NCI-H82 treated with DMSO at 0.1 percent for 48 hours (cell line): ENCODE results near the gene AGO4.
"Not testable (repeated sequence)": the region's sequence is repeated elsewhere in the genome, so short reads cannot be mapped to it uniquely, and the experiment has no call there.

ENCODE experiments used
- DNase-seq: peaks from one replicate; lab custom pipeline; 2025; ENCODE audit not compliant: unreplicated experiment; lab: John Stamatoyannopoulos, UW

Gene AGO4

DNA sequence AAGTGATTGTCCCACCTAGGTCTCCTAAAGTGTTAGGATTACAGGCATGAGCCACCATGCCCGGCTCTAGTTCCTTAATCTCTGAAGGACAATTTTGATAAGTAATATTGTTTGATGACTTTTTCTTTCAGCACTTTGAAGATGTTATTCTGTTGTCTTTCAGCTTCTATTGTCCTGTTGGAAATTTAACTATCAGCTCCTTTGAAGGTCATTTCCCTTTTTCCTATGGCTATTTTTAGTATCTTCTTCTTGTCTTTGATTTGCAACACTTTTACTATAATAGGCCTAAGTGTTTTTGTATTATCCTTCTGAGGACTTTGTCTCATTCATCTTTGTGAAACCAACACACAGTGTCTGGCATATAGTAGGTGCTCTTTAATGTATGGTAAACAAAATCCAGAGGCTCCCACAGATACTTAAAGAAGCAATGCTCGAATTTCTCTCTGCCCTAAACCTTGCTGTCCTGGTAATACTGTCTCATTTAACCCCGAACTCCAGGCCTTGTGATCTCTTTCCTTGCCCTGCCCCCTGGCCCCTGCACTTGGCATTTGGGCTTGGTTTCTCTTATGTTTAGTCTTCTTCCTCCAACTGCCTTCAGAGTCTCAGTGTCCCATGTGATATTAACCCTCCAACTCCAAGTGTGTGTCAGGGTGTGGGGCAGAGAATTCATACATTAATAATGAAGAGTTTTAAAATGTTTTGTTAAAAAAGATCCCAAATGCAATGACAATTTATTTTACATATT lies 56.2 kb downstream of the AGO4 start:
- no peak for DNase-seq

DNA sequence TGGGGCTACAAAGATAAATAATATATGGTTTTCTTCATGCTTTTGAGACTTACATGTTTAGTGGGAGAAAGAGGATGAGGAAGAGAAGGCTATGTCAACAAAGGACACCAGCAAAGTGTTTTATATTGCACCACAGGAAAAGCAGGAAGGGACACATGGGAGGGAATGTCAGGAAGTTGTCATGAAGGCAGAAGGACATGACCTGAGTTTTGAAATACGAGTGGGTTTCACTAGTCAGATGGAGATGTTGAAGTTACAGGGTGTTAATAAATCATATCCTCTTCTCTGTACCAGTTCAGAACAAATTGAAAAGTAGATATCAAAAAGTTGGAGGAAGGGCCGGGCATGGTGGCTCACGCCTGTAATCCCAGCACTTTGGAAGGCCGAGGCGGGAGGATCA lies 57.0 kb downstream of the AGO4 start:
- DNase-seq, result no peak

DNA sequence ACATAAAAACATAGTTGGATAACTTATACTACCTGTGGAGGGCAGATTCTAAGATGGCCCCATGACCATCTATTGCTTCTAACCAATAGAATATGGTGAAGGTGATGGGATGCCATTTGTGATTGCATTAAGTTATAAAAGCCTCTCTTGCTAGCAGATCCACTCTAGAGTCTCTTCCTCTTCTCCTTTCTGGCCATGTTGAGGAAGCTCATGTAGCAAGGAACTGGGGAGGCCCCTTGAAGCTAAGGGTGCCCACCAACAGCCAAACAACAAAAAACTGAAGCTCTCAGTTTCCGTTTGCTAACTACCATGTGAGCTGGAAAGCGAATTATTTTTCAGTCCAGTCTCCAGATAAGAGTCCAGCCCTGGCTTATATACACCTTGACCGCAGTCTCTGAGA lies 59.2 kb downstream of the AGO4 start:
- no peak for DNase-seq

DNA sequence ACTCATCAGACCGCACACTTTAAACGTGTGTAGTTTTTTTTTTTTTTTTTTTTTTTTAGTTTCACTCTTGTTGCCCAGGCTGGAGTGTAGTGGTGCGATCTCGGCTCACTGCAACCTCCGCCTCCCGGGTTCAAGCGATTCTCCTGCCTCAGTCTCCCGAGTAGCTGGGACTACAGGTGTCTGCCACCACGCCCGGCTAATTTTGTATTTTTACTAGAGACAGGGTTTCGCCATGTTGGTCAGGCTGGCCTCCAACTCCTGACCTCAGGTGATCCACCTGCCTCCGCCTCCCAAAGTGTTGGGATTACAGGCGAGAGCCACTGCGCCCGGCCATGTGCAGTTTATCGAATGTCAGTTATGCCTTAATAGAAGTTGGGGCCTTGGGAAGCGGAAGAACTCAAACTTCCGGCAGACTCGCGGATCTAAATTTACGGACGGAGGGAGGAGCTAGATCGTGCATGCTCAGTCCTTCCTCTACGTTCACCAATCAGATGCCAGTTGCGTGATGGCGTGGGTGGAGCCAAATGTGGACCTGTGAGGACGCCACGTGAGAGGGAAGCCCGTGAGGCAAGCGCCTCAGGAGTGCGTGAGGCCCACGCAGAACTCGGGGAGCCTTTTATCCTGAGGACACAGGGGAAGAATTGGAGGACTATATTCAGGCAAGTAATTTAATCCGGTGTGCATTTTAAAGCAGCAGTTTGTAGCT lies 61.6 kb downstream of the AGO4 start:
- not testable (repeated sequence) for DNase-seq

DNA sequence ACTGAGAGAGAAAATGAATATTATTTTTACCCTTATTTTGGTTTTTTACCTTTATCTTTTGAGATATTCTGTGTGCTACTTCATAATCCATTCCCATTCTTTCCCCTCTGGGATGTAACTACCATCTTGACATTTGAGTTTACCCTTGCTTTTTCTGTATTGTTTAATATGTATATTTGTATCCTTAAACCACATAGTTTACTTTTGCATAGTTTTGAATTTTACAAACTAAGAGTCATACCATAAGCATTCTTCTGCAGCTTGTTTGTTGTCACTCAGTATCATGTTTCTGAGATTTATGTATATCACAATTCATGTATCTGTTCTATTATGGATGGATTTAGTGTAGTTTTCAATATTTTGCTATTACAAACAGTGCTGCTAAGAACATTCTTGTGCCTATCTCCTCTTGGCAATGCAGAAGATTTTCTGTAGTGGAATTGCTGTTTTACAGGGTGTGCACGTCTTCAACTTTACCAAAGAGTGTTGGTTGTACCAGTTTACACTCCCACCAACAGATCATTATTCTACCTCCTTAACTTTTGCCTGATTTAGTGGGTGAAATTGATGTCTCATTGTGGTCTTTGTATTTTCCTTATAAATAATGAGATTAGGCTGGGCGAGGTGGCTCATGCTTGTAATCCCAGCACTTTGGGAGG lies 63.0 kb downstream of the AGO4 start:
- DNase-seq, result no peak

DNA sequence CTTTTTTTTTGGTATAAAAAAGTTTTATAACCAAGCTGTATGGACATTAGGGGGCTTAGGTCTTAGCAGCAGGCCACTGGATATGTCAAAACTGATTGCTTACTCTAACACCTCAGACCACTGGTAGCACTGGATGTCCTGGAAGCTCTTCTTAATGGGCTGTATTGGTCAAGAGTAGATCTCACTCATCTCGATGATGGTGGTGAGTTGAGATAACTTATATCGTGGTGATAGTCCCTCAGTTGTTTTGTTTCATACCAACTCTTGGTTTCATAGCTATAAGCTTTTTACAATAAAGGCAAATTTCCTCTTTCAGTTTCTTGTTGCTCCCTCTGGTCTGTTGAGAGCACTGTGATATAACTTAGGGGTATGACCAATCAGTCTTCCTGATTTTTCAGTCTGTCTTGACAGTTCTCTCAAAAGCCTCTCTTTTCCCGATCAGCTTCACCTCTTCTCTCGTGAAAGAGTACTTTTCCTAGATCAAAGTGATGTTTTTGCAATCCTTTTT lies 65.5 kb downstream of the AGO4 start:
- no peak for DNase-seq

DNA sequence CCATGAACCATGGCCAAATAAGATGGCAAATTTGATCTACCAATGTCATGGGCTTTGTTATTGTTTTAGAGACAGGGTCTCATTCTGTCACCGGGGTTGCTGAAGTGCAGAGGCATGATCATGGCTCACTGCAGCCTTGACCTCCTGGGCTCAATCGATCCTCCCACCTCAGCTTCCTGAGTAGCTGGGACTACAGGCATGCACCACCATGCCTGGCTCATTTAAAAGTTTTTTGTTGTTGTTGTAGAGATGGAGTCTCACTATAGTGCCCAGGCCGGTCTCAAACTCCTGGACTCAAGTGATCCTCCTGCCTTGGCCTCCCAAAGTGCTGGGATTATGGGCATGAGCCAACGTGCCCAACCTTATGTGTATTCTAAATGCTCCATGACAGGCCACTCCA lies 66.3 kb downstream of the AGO4 start:
- DNase-seq, result not testable (repeated sequence)

DNA sequence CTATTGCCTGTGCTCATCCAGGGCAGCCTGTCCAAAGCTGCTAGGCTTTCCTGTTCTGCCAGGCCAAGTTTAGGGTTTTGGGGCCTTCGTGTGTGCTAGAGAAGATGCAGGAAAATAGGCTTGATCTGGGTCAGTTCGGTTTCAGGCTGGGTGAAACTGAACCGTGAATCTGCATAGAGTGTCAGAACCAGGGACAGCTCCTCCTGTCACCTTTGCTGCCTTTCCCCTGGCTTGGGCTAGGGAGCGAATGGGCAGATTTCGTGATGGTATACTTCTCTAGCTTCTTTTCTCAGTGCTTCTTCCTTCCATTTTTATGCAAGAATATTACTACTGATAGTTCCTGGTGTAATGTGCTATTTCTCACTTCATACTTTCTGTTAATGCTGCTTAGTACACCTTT lies 69.2 kb downstream of the AGO4 start:
- no peak for DNase-seq

DNA sequence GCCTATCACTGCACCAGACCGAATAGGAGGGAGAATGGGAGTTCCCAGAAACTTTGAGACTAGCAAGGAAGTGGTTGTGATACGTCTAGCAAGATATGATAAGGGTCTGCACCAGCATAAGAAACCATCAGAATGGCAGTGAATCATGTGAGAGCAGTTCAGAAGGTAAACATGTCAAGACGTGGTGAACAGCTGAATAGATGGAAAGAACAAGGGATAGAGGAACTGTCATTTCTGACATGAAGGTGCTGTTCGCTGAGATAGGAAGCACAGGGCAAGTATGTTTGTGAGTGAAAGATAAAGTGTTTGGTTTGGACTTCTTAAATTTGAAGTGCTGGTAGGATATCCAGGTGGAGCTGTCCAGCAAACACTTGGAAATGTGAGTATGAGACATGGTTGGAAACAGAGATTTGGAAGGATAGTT lies 74.0 kb downstream of the AGO4 start:
- no peak for DNase-seq

DNA sequence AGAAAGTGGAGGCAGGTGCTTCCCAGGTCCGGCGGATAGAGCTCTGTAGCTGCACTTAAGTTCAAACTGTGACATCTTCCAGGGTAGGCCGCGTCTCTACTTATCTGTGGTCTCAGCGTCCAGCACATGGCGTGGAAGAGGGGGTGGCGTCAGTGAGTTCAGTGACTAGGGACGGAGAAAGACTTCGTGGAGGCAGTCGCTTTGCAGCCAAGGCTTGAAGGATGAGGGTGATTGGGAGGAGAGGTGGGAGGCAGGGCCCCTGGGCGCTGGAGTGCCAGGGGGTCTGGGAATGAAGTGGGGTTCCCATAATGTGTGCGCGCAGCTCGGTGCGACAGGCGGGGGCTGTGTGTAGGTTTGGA lies 74.7 kb downstream of the AGO4 start:
- DNase-seq, result no peak

DNA sequence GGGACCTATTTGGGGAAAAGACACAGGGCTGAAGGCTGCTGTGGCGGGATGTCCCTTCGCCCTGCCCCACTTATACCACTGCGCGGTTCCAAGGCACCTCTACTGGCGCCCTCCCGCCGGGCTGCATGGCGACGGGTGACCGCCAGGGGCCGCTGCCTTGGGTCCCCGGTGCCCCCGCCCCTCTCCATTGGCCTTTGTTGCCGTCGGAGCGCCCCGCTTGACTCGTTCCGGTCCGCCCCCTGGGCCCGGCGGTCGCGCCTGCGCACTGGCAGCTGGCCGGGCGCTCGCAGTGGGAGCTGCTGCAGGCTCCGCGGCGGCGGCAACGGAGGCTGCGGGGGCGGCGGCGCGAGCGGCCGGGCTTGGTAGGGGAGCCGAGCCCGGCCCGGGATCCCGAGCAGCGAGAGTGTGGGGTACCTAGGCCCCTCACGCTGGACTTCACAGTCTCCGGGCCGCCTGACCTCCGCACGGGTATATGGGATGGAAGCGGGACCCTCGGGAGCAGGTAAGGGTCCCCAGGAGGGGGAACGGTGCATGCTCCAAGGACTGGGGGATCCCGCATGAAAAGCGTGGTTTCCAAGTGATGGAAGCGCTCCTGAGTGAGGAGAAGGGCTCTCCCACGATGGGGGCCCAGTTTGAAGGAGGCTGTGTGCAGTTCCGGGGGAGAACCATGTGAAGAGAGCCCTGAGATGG lies 75.3 kb downstream of the AGO4 start, which contains the start of gene AGO1:
Gene AGO1 (plus strand): TSS at position 265 of the 690 bp plus-strand sequence. CDS start 213 bp downstream, at position 478.
- peak; percentile 70 for DNase-seq

DNA sequence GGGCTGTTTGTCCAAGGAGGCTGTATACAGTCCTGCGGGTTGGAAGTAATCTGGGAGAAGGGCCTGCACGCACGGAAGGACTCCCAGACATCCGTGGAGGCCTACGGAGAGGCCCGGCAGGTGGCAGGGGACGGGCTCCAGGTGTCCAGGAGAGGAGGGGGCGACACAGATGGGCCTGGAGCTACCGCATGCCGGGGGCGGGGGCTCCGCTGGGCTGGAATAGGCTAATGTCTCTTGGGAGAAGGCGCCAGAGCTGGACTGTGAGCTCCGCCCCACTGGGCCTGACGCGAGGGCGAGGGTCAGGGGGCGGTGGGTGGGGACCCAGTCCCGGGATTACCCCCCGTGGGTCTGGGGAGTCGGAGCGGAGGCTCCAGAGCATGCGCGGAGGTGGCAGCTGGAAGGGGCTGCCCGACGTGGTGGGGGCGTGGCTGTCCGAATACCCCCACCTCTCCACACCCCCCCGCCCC lies 75.9 kb downstream of the AGO4 start:
- peak; percentile 62 for DNase-seq

DNA sequence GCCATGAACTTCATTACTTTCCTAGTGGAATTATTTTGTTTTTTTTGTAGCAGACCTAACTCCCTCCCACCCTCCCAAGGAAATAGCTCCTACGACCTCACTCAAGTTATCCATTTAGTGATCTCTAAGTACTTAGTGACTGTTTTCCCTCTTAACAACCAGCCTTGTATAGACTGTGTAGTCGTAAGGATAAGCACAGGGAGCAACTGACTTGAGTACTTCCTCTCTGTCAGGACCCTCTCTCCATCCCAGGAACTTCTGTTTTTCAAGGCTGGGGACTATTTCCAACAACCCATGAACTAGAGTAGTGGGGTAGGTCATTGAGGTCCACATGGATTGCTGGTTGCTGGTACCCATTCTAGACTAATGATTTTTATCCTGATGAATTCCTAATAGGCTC lies 77.1 kb downstream of the AGO4 start:
- DNase-seq, result peak; percentile 11

DNA sequence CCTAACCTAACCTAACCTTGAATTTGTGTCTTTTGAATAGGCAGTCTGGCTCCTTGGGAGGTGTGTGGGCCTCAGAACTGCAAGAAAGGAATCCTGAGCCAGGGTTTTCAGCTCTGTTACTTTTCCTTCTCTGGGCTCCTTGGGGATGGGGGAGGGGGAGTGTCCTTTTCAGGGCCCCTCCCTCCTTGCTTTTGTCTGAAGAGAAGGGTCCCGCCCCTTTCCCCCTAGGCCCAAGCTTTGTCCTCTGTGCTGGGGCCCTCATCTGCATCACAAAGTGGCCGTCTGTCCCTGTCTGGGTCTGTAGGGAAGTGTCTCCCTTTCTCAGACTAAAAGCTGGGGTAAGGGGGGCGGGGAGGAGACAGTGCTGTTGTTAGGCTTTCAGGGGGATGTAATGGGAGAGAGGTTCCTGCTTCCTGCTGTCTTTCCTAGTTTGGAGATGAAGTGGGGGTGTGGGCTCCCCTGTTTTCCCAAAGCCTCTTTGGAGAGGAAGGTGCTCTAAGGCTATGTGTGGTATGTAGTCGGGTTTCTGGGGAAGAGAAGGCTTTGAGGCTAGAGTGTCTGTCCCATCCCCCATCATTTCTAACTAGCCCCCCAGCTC lies 78.2 kb downstream of the AGO4 start:
- DNase-seq, result peak; percentile 31

DNA sequence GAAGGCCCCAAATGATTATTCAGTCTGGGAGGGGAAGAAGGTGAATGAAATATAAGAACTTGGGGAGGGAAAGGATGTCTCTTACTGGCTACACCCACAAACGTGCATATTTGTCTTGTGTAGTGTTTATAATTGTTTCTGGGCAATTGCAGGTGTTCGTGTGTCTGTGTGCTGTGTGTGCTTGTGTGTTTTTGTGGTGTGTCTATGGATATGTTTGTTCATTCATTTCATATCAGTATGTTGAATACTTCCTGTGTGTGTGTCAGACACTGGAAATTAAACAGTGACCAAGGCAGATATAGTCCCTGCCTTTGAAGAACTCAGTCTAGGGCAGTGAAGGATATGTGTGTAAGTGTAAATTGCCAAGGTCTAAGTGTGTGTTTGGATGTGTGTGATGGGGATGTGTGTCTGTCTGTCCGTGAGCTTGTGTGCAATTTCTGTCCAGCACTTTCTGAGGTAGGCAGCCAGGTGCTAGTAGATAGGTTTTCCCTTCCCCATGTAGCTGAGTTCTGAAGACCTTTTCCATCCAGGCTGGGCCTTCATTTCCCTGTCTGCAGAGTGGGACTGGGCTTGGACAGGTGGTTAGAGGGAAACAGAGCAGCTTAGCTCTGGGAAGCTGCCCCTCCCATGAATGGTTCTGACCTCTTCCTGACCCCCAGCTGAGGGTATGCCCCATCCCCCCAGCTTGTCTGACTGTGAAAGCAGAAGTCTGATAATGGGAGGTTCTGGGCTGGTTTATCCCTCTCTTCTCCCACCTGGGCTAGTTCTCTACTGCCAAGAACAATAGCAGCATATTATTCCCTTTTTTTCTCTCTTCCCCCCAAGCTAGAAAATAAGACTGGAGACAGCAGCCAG lies 79.0 kb downstream of the AGO4 start:
- DNase-seq, result peak; percentile 49

DNA sequence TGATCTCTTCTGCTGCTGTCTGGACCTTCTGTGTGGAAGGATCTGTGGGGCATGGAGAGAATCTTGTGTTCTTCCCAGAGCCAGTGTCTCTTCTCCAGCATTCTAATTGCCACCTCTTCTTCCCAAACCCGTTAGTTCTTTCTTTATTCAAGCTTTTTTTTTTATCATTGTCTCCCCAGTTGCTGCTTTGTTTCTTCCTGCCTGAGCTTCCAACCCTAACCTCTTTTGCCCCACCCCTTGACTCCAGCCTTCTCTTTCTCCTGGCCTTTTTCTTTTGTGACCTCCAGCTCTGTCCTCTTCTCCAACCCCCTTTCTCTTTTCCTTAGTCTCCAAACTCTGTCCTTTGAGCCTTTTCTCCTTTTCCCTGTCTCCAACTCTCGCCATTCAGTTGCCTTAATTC lies 79.7 kb downstream of the AGO4 start:
- no peak for DNase-seq

DNA sequence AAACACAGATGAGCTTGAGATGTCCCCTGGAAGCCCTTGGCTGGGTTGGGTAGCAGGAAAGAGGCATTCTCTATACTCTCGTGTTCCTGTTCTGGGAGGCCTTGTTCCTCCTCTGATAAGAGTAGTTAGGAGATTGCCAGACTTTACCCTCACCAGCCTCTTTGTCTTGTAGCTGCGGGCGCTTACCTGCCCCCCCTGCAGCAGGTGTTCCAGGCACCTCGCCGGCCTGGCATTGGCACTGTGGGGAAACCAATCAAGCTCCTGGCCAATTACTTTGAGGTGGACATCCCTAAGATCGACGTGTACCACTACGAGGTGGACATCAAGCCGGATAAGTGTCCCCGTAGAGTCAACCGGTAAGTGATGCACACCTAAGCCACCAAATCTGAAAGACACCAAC lies 80.4 kb downstream of the AGO4 start:
- DNase-seq, result no peak

DNA sequence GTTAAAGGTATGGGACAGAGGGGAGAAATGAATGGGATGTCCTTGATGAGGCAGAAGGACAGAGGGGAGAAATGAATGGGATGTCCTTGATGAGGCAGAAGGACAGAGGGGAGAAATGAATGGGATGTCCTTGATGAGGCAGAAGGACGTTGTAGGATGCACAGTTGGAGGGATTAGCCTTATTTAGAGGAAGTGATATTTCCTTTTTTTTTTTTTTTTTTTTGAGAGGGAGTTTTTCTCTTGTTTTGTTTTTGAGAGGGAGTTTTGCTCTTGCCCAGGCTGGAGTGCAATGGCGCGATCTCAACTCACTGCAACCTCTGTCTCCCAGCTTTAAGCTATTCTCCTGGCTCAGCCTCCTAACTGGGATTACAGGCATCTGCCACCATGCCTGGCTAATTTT lies 81.2 kb downstream of the AGO4 start:
- DNase-seq, result not testable (repeated sequence)

DNA sequence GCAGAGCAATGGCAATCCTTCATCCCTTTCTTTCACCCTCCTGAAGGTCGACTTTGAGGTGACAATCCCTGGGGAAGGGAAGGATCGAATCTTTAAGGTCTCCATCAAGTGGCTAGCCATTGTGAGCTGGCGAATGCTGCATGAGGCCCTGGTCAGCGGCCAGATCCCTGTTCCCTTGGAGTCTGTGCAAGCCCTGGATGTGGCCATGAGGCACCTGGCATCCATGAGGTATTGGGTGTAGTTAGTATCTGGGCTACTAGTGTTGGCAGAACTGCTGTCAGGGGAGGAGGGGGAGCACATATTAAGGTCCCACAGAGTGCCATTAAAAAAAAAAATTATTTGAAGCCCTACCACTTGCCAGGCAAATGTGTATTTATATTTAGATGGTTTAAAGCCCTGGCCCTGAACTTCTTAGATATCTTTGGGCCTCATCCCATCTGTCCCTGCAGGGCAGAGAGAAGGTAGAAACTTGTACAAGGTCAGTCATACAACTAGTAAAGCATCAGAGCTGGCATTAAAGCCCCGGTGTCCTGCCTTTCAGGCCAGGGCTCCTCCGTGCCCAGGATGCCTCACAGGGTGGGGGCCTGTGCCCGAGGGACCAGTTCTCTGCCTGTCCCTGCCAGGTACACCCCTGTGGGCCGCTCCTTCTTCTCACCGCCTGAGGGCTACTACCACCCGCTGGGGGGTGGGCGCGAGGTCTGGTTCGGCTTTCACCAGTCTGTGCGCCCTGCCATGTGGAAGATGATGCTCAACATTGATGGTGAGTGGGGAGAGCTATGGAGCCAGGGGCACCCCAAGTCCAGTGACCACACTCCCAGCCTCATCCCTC lies 85.4 kb downstream of the AGO4 start:
- no peak for DNase-seq
